OCI-LY7 (cell line): ENCODE data around the gene NFIA.

ENCODE experiments used
- CTCF ChIP-seq: fragments of 200-600 bp; sonication (generic); conservative IDR thresholded peaks from 2 replicates; pipeline ENCODE4 v1.5.1; 2014; ENCODE audit warnings: mild to moderate bottlenecking, antibody characterized with exemption, low read length, moderate library complexity, mixed read lengths
- EZH2phosphoT487 ChIP-seq: fragments of 200-600 bp; sonication (generic); IDR thresholded peaks from 2 replicates; pipeline ENCODE4 v1.6.1; 2018; ENCODE audit warnings: low read depth, borderline replicate concordance, mild to moderate bottlenecking, mixed run types, antibody characterized with exemption, low read length, moderate library complexity, mixed read lengths

DNA sequence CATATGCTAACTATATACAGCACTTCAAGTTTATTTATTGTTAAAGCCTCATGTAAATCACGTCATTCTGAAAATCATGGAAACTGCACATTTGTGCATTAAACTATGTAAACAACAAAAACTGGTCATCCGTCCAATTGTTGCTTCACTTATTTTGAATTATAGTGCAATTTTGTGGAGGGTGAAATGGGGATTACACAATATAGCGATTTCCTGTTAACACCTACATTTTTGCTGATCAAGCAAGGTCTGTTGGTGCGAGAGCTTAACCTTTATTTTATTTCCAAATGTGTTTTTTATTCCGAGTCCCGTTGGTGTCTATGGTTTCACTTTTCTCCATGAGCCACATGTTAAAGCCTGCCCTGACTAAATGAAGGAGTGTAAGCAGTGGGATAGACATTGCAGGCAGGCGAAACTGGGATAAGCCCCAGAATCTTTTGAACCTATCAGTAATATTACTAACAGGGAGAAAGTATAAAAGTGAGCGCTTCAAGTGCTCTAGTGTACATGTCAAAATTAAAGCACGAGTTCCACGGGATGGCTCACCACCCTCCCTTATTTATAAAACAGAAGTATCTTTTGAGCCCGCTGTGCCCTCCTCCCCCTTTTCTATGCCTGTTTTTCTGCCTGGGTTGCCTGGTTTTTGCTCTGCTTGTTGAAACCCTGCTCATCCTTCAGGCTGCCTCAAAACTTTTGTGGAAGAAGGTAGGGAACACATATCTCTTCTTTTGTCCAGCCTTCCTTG, 120.7 kb downstream of the NFIA start:
- TF ChIP-seq CTCF (no peak), EZH2phosphoT487 (no peak)
